ENCODE results near the gene FAM83E. TPM values are rescaled to one million over a fixed set of nuclear protein-coding genes. Genes with fewer than 3 reads are reported as not detected.

The FAM83E gene
- total and polyA plus RNA-seq, 2 experiments from 2014 or later = 1.0 to 2.3 TPM

Other genes with a start within 250 kb of the FAM83E start
- gene KDELR1, start 223.5 kb downstream of the FAM83E start, total RNA-seq (2014; rRNA removed; shearing (Covaris generic)) = 171 and 184 TPM in 2 replicates
- gene KDELR1, start 223.5 kb downstream of the FAM83E start, polyA plus RNA-seq (2016; fragmentation: Nextera tagmentation; extraction: Ambion mirVana) = 176 and 177 TPM in 2 replicates
- gene GRIN2D, start 221.4 kb downstream of the FAM83E start, total RNA-seq (2014; rRNA removed; shearing (Covaris generic)) = 16.5 and 20.0 TPM in 2 replicates
- gene GRIN2D, start 221.4 kb downstream of the FAM83E start, polyA plus RNA-seq (2016; fragmentation: Nextera tagmentation; extraction: Ambion mirVana) = 4.4 and 6.0 TPM in 2 replicates
- gene GRWD1, start 169.1 kb downstream of the FAM83E start, total RNA-seq (2014; rRNA removed; shearing (Covaris generic)) = 58.0 and 64.6 TPM in 2 replicates
- 23.2 and 25.8 TPM in 2 replicates for gene GRWD1, start 169.1 kb downstream of the FAM83E start, polyA plus RNA-seq (2016; fragmentation: Nextera tagmentation; extraction: Ambion mirVana)
- gene KCNJ14, start 159.5 kb downstream of the FAM83E start, total RNA-seq (2014; rRNA removed; shearing (Covaris generic)) = 0.94 and 1.2 TPM in 2 replicates
- gene KCNJ14, start 159.5 kb downstream of the FAM83E start, polyA plus RNA-seq (2016; fragmentation: Nextera tagmentation; extraction: Ambion mirVana) = 0.73 and 0.81 TPM in 2 replicates
- 42.6 and 60.4 TPM in 2 replicates for gene CYTH2, start 145.7 kb downstream of the FAM83E start, total RNA-seq (2014; rRNA removed; shearing (Covaris generic))
- gene CYTH2, start 145.7 kb downstream of the FAM83E start, polyA plus RNA-seq (2016; fragmentation: Nextera tagmentation; extraction: Ambion mirVana) = 38.8 and 41.1 TPM in 2 replicates
- gene LMTK3, start 103.2 kb downstream of the FAM83E start, total RNA-seq (2014; rRNA removed; shearing (Covaris generic)) = 5.7 and 11.8 TPM in 2 replicates
- gene LMTK3, start 103.2 kb downstream of the FAM83E start, polyA plus RNA-seq (2016; fragmentation: Nextera tagmentation; extraction: Ambion mirVana) = 1.6 and 2.0 TPM in 2 replicates
- 1.3 TPM in 1 of 2 replicates, not detected in the other for gene SULT2B1, start 62.9 kb downstream of the FAM83E start, total RNA-seq (2014; rRNA removed; shearing (Covaris generic))
- gene SULT2B1, start 62.9 kb downstream of the FAM83E start, polyA plus RNA-seq (2016; fragmentation: Nextera tagmentation; extraction: Ambion mirVana) = 2.3 and 2.5 TPM in 2 replicates
- not detected in 2 replicates for gene SPACA4, start 8.3 kb downstream of the FAM83E start, total RNA-seq (2014; rRNA removed; shearing (Covaris generic))
- not detected in 2 replicates for gene SPACA4, start 8.3 kb downstream of the FAM83E start, polyA plus RNA-seq (2016; fragmentation: Nextera tagmentation; extraction: Ambion mirVana)
- 1,660 and 1,898 TPM in 2 replicates for gene RPL18, start 4.1 kb upstream of the FAM83E start, total RNA-seq (2014; rRNA removed; shearing (Covaris generic))
- gene RPL18, start 4.1 kb upstream of the FAM83E start, polyA plus RNA-seq (2016; fragmentation: Nextera tagmentation; extraction: Ambion mirVana) = 2,011 and 2,172 TPM in 2 replicates
- 39.8 and 50.3 TPM in 2 replicates for gene SPHK2, start 4.4 kb upstream of the FAM83E start, total RNA-seq (2014; rRNA removed; shearing (Covaris generic))
- gene SPHK2, start 4.4 kb upstream of the FAM83E start, polyA plus RNA-seq (2016; fragmentation: Nextera tagmentation; extraction: Ambion mirVana) = 18.3 TPM in 2 replicates
- 5.7 and 5.9 TPM in 2 replicates for gene DBP, start 22.3 kb upstream of the FAM83E start, total RNA-seq (2014; rRNA removed; shearing (Covaris generic))
- gene DBP, start 22.3 kb upstream of the FAM83E start, polyA plus RNA-seq (2016; fragmentation: Nextera tagmentation; extraction: Ambion mirVana) = 5.0 and 6.3 TPM in 2 replicates
- gene CA11, start 31.1 kb upstream of the FAM83E start, total RNA-seq (2014; rRNA removed; shearing (Covaris generic)) = 8.8 and 9.8 TPM in 2 replicates
- gene CA11, start 31.1 kb upstream of the FAM83E start, polyA plus RNA-seq (2016; fragmentation: Nextera tagmentation; extraction: Ambion mirVana) = 29.7 and 38.8 TPM in 2 replicates
- gene NTN5, start 57.9 kb upstream of the FAM83E start, total RNA-seq (2014; rRNA removed; shearing (Covaris generic)) = 0.82 and 0.94 TPM in 2 replicates
- 0.38 and 0.52 TPM in 2 replicates for gene NTN5, start 57.9 kb upstream of the FAM83E start, polyA plus RNA-seq (2016; fragmentation: Nextera tagmentation; extraction: Ambion mirVana)
- gene FUT2, start 80.9 kb upstream of the FAM83E start, total RNA-seq (2014; rRNA removed; shearing (Covaris generic)) = 2.2 and 5.6 TPM in 2 replicates
- gene FUT2, start 80.9 kb upstream of the FAM83E start, polyA plus RNA-seq (2016; fragmentation: Nextera tagmentation; extraction: Ambion mirVana) = 4.8 and 5.0 TPM in 2 replicates
- 0.39 and 1.9 TPM in 2 replicates for gene MAMSTR, start 104.6 kb upstream of the FAM83E start, total RNA-seq (2014; rRNA removed; shearing (Covaris generic))
- gene MAMSTR, start 104.6 kb upstream of the FAM83E start, polyA plus RNA-seq (2016; fragmentation: Nextera tagmentation; extraction: Ambion mirVana) = 2.0 and 2.5 TPM in 2 replicates
- 14.8 and 18.0 TPM in 2 replicates for gene RASIP1, start 125.5 kb upstream of the FAM83E start, total RNA-seq (2014; rRNA removed; shearing (Covaris generic))
- 9.2 and 11.2 TPM in 2 replicates for gene RASIP1, start 125.5 kb upstream of the FAM83E start, polyA plus RNA-seq (2016; fragmentation: Nextera tagmentation; extraction: Ambion mirVana)
- gene IZUMO1, start 131.8 kb upstream of the FAM83E start, total RNA-seq (2014; rRNA removed; shearing (Covaris generic)) = 1.7 and 3.5 TPM in 2 replicates
- 1.2 and 1.3 TPM in 2 replicates for gene IZUMO1, start 131.8 kb upstream of the FAM83E start, polyA plus RNA-seq (2016; fragmentation: Nextera tagmentation; extraction: Ambion mirVana)
- gene FUT1, start 137.6 kb upstream of the FAM83E start, total RNA-seq (2014; rRNA removed; shearing (Covaris generic)) = 20.3 and 20.8 TPM in 2 replicates
- 4.4 and 4.7 TPM in 2 replicates for gene FUT1, start 137.6 kb upstream of the FAM83E start, polyA plus RNA-seq (2016; fragmentation: Nextera tagmentation; extraction: Ambion mirVana)
- gene FGF21, start 140.4 kb upstream of the FAM83E start, total RNA-seq (2014; rRNA removed; shearing (Covaris generic)) = 1.3 TPM in 1 of 2 replicates, not detected in the other
- gene FGF21, start 140.4 kb upstream of the FAM83E start, polyA plus RNA-seq (2016; fragmentation: Nextera tagmentation; extraction: Ambion mirVana) = 0.78 and 1.1 TPM in 2 replicates
- gene BCAT2, start 196.0 kb upstream of the FAM83E start, total RNA-seq (2014; rRNA removed; shearing (Covaris generic)) = 30.6 and 53.5 TPM in 2 replicates
- 30.4 and 35.8 TPM in 2 replicates for gene BCAT2, start 196.0 kb upstream of the FAM83E start, polyA plus RNA-seq (2016; fragmentation: Nextera tagmentation; extraction: Ambion mirVana)
- 5.0 and 8.4 TPM in 2 replicates for gene HSD17B14, start 221.4 kb upstream of the FAM83E start, total RNA-seq (2014; rRNA removed; shearing (Covaris generic))
- gene HSD17B14, start 221.4 kb upstream of the FAM83E start, polyA plus RNA-seq (2016; fragmentation: Nextera tagmentation; extraction: Ambion mirVana) = 11.6 and 11.7 TPM in 2 replicates